GM13976 (cell line): ENCODE measurements around the gene AUTS2.

Source experiments
- DNase-seq: peaks from one replicate; pipeline ENCODE4 v3.0.0; 2012; ENCODE audit warnings: low spot score
- in situ Hi-C: fragments of 300-500 bp; cut with MboI; formaldehyde crosslinking; loops from one replicate; pipeline ENCODE4 v1.12.0; 2022; ENCODE audit warnings: low sequenced_read_pairs, mixed read lengths, inconsistent platforms; ENCODE audit not compliant: unreplicated experiment
- TF ChIP-seq, protein P1 (sequence below): IDR thresholded peaks from 2 replicates; pipeline ENCODE4 v1.5.1; 2012; ENCODE audit warnings: borderline replicate concordance, mild to moderate bottlenecking; ENCODE audit not compliant: insufficient read depth; ENCODE audit errors: extremely low read depth, missing control alignments, control extremely low read depth

Gene AUTS2

DNA sequence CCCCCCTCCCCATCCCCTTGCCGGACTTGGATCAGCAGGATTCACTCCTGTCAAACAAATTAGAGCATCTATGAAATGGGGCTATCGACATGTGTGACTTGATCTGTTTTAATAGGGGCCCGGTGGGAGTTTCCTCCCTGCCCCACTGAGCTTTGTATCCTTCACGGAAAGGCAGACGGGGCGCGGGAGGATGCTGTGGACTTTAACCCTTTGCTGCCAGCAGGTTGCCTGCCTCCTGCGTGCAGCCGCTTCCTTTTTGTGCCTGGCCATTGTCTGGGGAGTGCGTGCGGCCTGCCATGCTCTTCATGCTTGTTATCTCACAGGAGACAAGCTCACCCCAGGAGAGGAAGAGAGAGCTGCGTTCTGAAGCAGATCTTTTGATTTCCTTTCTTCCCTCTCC is 1020.9 kb downstream of the AUTS2 start:
- in situ Hi-C loops: no loop called here
- DNase-seq: no peak
- TF ChIP-seq, protein P1, sequence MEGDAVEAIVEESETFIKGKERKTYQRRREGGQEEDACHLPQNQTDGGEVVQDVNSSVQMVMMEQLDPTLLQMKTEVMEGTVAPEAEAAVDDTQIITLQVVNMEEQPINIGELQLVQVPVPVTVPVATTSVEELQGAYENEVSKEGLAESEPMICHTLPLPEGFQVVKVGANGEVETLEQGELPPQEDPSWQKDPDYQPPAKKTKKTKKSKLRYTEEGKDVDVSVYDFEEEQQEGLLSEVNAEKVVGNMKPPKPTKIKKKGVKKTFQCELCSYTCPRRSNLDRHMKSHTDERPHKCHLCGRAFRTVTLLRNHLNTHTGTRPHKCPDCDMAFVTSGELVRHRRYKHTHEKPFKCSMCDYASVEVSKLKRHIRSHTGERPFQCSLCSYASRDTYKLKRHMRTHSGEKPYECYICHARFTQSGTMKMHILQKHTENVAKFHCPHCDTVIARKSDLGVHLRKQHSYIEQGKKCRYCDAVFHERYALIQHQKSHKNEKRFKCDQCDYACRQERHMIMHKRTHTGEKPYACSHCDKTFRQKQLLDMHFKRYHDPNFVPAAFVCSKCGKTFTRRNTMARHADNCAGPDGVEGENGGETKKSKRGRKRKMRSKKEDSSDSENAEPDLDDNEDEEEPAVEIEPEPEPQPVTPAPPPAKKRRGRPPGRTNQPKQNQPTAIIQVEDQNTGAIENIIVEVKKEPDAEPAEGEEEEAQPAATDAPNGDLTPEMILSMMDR: no peak

DNA sequence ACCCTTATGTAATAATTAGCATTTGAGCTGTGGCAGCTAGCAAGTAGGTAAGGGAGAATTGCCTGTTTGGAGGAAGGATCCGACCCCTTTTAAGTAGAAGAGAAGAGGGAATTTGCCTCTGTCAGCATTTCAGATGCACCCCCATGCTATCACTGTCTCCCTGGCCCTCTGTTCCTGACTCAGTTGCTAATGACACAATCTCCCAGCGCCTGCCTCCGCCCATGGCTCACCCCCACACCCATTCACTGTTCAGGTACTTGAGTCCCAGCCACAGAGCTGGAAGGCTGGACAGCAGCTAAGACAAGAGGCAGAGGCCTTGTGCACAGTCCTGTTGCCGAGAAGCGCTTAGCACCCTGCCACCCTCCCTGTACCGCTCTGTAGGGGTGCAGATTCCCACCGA is 1021.4 kb downstream of the AUTS2 start:
- in situ Hi-C loops: no loop called here
- DNase-seq: no peak
- TF ChIP-seq, protein P1: no peak

DNA sequence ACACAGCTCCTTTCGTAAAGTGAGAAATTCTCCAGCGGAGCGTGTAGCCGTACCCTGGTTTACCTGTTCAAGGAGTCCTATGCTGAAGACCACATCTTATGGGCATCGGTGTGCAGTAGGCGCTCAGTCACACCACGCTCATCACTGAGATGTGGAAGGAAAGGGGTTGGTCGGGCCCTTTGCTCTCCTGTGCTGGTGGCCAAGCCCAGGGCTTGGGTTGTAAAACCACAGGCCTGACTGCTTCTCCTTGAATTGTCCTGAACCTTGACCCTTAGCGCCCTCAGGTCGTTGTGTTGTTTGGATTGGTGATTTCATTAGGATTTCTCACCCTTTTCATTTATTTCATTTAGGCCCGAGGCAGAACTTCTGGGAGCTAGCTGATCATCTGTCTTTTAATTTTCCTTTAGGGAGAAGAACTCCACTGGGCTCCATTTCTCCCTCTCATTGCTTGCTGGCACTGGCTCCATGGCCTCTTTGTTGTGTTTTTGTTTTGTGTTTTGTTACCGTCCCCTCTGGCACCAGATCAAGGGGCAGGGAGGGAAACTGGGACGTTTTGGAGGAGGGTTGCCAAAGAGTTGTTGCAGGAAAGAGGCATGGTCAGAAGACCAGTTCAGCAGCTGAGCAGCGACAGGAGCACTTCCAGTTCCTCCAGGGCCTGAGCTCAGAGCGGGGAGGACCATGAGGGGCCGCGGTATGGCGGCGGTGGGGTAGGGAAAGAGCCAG is 1022.2 kb downstream of the AUTS2 start:
- no peak for DNase-seq
- in situ Hi-C loops: no loop called here
- TF ChIP-seq, protein P1: no peak

DNA sequence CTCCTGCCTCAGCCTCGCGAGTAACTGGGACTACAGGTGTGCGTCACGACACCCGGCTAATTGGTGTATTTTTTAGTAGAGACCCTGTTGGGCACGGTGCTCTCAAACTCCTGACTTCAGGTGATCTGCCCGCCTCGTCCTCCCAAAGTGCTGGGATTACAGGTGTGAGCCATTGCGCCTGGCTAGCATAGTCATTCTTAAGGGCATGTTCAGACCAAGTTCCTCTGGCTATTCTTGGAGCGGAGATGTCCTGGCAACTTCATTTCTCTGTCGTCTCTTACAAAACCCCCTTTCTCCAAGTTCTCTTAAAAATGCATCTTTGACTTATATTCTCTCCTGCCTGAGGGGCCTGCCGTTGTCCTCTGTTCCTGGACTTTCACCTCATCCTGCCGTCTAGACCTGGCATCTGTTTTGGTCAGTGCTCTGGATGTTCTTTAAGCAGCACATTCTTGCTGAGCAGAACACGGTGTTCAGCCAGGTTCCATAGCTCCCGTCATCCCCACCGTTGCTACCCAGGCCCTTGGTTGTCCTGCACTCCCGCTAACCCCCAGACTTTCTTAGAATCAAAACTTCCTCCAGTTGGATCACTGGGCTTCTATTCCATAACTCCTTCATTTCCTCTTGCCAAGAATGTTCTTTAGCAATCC is 1023.8 kb downstream of the AUTS2 start:
- TF ChIP-seq, protein P1: no peak
- in situ Hi-C loops: no loop called here
- no peak for DNase-seq

DNA sequence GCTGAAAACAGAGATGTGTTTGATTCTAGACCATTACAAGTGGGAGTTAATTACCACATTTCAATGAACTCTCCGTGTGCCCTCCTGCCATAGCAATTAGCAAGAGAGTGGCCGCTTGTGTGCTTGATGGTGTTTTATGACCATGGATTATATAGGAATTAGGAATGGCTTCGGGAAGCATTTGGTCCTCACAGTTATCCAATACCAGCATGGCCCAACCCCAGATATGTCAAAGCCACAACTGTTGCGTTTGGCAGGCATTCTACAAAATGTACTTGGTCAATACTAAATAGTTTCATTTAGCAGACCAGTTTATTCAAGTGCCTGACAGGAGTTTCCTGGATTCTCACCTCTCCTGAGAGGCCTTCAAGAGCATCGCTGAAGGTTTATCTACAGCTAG is 1024.7 kb downstream of the AUTS2 start:
- in situ Hi-C loops: no loop called here
- DNase-seq: no peak
- TF ChIP-seq, protein P1: no peak

DNA sequence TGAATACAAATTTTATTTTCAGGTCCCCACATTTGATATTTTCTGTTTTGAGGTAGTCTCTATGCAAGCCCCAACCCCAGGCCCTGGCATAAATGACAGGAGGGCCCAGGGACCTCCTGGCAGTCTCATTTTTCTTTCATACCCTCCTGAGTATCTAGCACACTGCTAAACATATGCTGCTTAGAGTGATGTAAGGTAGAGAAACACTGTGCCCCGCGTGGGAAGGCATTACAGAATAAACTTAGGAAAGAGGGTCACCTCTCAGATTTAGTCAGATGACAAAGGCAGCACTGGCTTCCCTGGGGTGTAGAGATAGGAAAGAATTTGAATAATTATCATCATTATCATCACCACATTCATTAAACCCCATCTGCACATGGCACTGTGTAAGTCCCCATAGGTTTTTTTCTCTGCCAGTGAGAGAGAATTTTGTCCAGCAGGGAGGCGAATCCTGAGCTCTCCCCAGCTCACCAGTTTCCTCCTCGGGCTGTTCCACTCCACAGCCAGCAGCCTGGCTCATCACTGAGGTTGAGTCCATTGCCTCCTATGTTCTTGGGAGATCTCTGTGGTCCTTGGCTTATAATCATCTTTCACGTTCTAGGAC is 1026.3 kb downstream of the AUTS2 start:
- in situ Hi-C loops: no loop called here
- no peak for DNase-seq
- TF ChIP-seq, protein P1: no peak

DNA sequence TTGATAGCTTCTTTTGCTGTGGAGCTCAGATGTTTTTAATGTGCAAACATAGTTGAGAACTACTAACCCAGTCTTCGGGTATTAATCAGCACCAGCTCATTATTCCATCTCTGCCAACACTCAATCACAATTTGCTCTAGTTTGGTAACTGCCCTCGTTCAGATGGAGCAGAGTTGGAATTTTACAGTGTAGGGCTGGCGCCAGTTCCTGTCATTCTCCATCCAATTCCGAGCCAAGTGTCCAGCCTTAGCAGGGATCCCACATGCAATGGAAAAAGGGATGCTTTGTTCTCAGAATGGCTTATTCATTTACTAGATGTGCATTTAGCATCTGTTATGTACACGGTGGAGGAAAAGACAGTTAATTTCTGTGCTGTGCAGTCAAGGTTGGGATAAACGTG is 1029.2 kb downstream of the AUTS2 start:
- in situ Hi-C loops: no loop called here
- no peak for DNase-seq
- TF ChIP-seq, protein P1: no peak
